SU-DHL-6 (cell line): ENCODE results near the gene CLTCL1.

Experiments used
- EZH2phosphoT487 ChIP-seq: fragments of 200-600 bp; sonication (generic), shearing (Covaris generic); conservative IDR thresholded peaks from 2 replicates; pipeline ENCODE4 v1.6.1; 2018; ENCODE audit warnings: mild to moderate bottlenecking, antibody characterized with exemption, low read length, moderate library complexity, mixed read lengths
- TF ChIP-seq, protein P1 (sequence below): fragments of 200-600 bp; sonication (generic); IDR thresholded peaks from one replicate; pipeline ENCODE4 v1.5.1; 2017; ENCODE audit warnings: antibody characterized with exemption, mild to moderate bottlenecking, low read length, moderate library complexity; ENCODE audit not compliant: insufficient read depth, poor library complexity, severe bottlenecking

DNA sequence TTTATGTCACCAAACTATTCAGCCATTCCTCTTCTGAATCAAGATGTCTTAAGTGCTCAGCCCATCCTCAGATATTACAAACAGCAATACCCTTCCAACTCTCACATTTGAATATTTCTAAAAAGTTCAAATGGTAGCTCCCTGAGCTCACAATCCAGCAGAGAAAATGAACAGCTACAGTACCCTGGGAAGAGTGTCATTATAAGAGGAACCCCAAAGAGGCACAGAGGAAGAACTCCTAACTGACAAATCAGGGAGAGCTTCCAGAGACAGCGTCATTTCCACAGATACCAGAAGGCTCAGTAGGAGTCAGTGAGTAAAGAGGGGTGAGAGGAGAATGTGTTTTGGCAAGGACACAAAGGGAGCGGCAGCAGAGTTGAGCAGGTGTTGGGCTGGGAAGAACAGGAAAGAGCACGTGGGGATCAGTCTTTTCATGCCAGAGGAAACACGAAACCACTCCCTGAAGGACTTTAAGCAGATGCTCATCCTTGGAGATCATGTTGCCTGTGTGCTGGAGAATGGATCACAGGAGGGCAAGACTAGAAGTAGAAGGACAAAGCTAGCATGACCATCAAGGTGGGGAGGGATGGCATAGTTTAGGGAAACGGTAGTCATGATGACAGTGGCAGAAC lies 4.3 kb downstream of the CLTCL1 start:
- TF ChIP-seq, protein P1, sequence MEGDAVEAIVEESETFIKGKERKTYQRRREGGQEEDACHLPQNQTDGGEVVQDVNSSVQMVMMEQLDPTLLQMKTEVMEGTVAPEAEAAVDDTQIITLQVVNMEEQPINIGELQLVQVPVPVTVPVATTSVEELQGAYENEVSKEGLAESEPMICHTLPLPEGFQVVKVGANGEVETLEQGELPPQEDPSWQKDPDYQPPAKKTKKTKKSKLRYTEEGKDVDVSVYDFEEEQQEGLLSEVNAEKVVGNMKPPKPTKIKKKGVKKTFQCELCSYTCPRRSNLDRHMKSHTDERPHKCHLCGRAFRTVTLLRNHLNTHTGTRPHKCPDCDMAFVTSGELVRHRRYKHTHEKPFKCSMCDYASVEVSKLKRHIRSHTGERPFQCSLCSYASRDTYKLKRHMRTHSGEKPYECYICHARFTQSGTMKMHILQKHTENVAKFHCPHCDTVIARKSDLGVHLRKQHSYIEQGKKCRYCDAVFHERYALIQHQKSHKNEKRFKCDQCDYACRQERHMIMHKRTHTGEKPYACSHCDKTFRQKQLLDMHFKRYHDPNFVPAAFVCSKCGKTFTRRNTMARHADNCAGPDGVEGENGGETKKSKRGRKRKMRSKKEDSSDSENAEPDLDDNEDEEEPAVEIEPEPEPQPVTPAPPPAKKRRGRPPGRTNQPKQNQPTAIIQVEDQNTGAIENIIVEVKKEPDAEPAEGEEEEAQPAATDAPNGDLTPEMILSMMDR, result no peak
- no peak for TF ChIP-seq EZH2phosphoT487
